HG03060 (cell line): Measurements from ENCODE around the gene CHCHD5.

Source experiments
- ATAC-seq: cut with Tn5 transposase; IDR thresholded peaks from one replicate; pipeline ENCODE4 v1.9.1; 2021; ENCODE audit warnings: low read depth, moderate number of reproducible peaks; ENCODE audit not compliant: unreplicated experiment

CHCHD5 gene

DNA sequence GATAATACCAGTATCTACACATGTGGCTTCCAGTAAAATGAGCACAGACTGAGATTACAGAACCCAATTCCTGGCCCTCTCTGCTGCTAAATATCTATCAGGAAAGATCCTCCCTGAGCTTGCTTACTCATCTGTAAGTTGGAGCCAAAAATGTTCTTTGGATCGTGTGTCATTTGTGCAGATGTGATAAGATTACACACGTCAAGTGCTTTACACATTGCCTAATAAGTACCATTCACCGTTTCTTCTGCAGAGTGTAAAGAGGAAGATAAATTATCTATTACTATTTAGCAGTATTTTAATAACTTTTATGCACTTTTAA is 38.1 kb downstream of the CHCHD5 start:
- ATAC-seq, result no peak

DNA sequence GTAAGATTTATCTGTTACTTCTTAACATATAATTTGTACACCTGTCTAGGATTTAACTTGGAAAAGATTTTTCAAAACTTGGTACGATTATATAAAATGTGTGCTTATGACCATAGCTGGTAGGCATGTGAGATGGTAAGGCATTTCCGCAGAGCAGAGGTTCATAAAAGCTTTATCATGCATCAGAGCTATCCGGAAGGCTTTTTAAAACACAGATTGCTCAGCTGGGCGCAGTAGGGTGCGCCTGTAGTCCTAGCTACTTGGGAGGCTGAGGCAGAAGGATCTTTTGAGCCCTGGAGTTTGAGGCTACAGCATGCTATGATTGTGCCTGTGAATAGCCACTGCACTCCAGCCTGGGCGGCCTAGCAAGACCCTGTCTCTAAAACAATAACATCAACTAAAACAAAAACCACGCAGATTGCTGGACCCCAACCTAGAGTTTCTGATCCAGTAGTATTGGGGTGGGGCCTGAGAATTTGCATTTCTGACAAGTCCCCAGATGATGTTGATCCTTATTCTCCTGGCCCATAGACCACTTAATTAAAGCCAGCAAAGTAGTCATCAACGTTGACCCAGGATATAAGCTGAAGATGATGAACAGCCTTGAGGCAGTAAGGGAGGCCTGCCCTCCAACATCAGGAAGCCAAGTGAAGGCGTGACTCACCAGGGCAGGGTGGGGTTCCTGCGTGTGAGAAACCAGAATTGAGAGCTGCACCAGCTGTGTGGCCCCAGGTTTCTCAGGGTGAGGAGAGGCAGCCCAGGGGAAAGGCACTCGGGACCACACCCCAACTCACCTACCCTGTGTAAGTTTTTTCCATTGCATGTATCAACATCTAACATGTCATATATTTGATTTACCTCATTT is 39.7 kb downstream of the CHCHD5 start:
- no peak for ATAC-seq

DNA sequence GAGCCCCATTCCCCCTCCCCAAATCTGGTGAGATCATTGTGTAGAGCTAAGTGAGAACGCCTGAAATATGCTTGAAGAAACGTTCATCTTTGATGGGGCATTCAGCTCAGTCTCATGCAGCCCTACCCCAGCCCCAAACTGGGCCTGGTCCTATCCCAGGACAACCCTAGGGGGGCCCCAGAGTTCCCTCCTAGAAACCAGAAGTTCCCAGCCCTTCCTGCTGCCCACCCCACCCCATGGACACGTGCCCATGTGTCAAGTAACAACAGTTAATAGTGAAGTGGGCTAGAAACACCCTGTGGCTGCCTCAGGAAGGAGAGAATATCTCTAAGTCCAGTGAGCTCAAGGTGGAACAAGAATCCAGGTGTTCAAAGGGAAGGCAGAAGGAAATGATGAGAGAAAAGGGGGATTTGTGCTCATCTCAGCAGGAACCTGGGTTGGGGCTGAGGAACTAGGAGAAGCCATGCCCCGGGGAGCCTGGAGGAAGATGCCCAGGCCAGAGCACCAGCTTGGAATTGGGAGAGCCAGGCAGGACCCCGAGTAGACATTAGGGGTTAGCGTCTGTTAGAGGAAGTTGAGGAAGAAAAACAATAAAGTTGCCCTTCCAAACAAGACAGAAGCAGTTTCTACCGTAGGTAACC is 41.2 kb downstream of the CHCHD5 start:
- ATAC-seq, result no peak

GRCh38 chr2:112626604-112627059 is 42.2 kb downstream of the CHCHD5 start:
- no peak for ATAC-seq

DNA sequence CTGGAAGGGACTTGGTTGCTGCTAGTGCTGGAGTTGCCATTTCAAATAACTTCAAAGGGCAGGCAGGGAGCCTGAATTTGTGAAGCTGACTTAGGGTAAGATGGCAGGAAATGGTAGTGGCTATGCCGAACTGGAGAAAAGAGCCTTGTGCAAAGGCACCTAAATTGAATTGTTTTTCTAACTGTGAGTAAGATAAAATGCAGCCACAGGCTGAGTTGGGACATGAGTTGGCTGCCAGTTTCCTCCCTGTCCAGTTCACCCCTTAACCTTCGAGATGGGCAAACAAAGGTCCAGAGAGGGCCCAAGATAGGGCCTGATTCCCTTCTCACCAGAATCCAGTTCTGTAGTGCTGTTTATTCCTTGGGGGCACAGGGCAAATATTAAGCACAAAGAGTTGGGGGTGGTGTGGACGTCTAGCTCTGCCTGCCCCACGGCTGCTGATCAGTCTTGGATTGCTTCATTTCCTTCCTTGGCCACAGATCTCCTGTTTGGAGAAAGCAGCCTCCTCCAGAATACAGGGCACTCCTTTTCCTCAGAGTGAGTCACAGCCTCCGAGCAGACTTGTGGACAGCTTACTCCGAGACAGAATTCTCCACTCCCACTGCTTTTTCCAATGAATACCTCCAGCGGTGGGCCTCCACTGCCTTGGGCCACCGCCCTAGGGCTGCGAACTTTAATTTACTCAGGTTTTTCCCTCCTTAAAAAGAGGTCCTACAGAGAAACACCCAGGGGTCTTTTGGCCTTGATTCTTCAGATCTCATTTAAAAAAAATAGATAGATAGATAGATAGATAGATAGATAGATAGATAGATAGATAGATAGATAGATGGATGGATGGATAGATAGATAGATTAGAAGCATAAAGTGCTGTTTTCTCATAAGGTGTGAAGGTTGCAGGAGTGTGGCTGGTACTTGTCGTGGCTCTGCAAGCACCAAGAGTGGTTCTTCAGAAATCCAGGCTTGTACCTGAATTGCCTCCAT is 42.9 kb downstream of the CHCHD5 start:
- ATAC-seq, result no peak

GRCh38 chr2:112629224-112629623 is 44.8 kb downstream of the CHCHD5 start:
- no peak for ATAC-seq

DNA sequence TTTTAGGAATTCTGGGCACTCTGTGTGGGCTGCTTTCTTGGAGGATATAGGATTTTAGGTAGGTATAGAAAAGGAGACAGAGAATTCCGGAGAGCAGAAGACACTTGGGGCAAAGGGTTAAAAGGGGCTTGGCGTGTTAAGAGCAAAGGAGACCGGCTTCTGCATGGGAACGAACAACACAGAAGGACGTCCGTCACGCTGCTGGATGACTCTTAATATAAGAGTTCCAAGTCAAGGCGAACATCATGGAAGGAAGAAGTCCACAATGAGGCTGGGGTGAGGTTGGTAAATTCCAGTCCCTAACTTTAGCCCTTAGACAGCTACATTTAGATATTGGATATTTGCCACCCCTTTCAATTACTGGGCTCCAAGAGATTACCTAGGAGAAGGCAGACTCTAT is 45.4 kb downstream of the CHCHD5 start:
- no peak for ATAC-seq

GRCh38 chr2:112630268-112630667 is 45.9 kb downstream of the CHCHD5 start:
- no peak for ATAC-seq

DNA sequence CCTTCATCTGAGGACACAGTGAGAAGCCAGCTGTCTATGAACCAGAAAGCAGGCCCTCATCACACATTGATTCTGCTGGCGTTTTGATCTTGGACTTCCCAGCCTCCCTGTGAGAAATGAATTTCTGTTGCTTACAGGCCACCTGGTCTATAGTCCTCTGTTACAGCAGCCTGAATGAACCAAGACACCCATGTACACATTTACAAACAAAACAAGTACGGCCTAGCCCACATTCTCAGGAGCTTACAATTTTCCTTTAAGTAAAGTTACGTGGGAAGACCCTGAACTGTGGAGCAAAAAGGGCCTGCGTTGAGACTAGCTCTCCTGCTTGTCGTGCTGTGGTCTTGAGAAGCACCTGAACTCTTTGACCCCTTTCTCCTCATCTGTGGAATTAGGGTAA is 49.3 kb downstream of the CHCHD5 start:
- ATAC-seq, result no peak

GRCh38 chr2:112634153-112634873 is 49.9 kb downstream of the CHCHD5 start:
- ATAC-seq, result no peak

GRCh38 chr2:112634874-112635157 is 50.4 kb downstream of the CHCHD5 start:
- ATAC-seq, result no peak

- peak; percentile 82 for ATAC-seq
Observed at GRCh38 chr2:112636605-112637288, 52.3 kb downstream of the CHCHD5 start.

DNA sequence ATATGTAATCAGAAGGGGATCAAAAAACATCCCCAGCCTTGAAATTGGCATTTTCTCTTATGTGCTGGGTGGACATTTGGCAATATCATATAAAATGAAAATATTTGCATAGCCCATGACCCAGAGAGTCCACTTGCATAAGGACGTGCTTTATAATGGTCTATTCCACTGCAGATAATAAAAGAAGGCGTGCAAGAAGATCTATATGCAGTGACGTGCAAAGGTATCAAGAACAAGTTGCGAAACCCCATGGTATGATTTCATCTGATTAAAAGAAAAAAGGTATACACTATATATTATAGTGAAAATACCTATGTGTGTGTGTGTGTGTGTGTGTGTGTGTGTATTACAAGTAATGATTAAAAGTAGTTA is 52.9 kb downstream of the CHCHD5 start:
- no peak for ATAC-seq
